Stimulated activated CD4-positive, alpha-beta T cell treated with anti-CD3 and anti-CD28 coated beads, Interleukin-4, amount 100 ng/mL, for 24 hours (primary cell): ENCODE measurements around the gene PLK2.

Experiments
- DNase-seq: peaks from one replicate; pipeline ENCODE4 v3.0.0-alpha.2; 2020

PLK2 gene

GRCh38 chr5:58460002-58460731, at the start of gene PLK2:
Gene PLK2, minus strand, starts transcription at chr5:58460086. Its CDS starts 127 bp downstream, at chr5:58459959.
- peak; percentile 90 for DNase-seq

GRCh38 chr5:58507715-58508114, 47.8 kb upstream of the PLK2 start:
- no peak for DNase-seq

GRCh38 chr5:58505971-58506640, 46.2 kb upstream of the PLK2 start:
- DNase-seq, result no peak

GRCh38 chr5:58505502-58505901, 45.6 kb upstream of the PLK2 start:
- DNase-seq, result no peak

GRCh38 chr5:58504766-58505165, 44.9 kb upstream of the PLK2 start:
- DNase-seq, result no peak

- no peak for DNase-seq
Observed at GRCh38 chr5:58503390-58504046, 43.6 kb upstream of the PLK2 start.

GRCh38 chr5:58501778-58502417, 42.0 kb upstream of the PLK2 start:
- DNase-seq, result no peak

GRCh38 chr5:58499941-58500340, 40.1 kb upstream of the PLK2 start:
- DNase-seq, result no peak

GRCh38 chr5:58499231-58499630, 39.3 kb upstream of the PLK2 start:
- DNase-seq, result no peak

GRCh38 chr5:58498340-58498942, 38.6 kb upstream of the PLK2 start:
- no peak for DNase-seq

GRCh38 chr5:58497921-58498320, 38.0 kb upstream of the PLK2 start:
- no peak for DNase-seq

- DNase-seq, result no peak
Observed at GRCh38 chr5:58497386-58497785, 37.5 kb upstream of the PLK2 start.

GRCh38 chr5:58496488-58496887, 36.6 kb upstream of the PLK2 start:
- no peak for DNase-seq

GRCh38 chr5:58493141-58493540, 33.3 kb upstream of the PLK2 start:
- no peak for DNase-seq

- no peak for DNase-seq
Observed at GRCh38 chr5:58491216-58491892, 31.5 kb upstream of the PLK2 start, which contains the start of gene GAPT. Gene GAPT, plus strand, starts transcription at chr5:58491435. Its CDS starts 3,102 bp downstream, at chr5:58494537.

- DNase-seq, result no peak
Observed at GRCh38 chr5:58490402-58491050, 30.6 kb upstream of the PLK2 start.

- DNase-seq, result no peak
Observed at GRCh38 chr5:58486290-58486689, 26.4 kb upstream of the PLK2 start.

- DNase-seq, result no peak
Observed at GRCh38 chr5:58484505-58484904, 24.6 kb upstream of the PLK2 start.

- DNase-seq, result no peak
Observed at GRCh38 chr5:58482536-58482935, 22.6 kb upstream of the PLK2 start.

- DNase-seq, result no peak
Observed at GRCh38 chr5:58481828-58482227, 21.9 kb upstream of the PLK2 start.

GRCh38 chr5:58481066-58481676, 21.3 kb upstream of the PLK2 start:
- DNase-seq, result no peak
